ENCODE results near the gene INPP4B. TPM values are rescaled to one million over a fixed set of nuclear protein-coding genes. Genes with fewer than 3 reads are reported as not detected.

INPP4B gene
- total RNA-seq, 2 donors from 2014 or later, result 8.2 to 16.6 TPM

- Histone ChIP-seq H3K36me3 (replicated peaks in 1 of 2; ENCODE audit: insufficient read depth in 1 of 2, low read depth in 2 of 2) (no peaks in the 10 kb centered on the region), H3K27me3 (no peaks in the 10 kb centered on the region), H3K9me3 (no peaks in the 10 kb centered on the region), H3K4me3 (no peak overlapping the region), H3K4me1 (peaks cover 12% of the 10 kb centered on the region), H3K27ac (no peak overlapping the region)
- WGBS, 2 donors, result 80 to 91% methylated on average over 2 of the region's 2 CpGs
- ATAC-seq (no peak), DNase-seq (no peak)
- TF ChIP-seq POLR2A (IDR thresholded peaks at IDR 0.05), result no peak
- TF ChIP-seq CTCF (IDR thresholded peaks at IDR 0.05), result no peak
- intact Hi-C loops (cut with DNase I), result no loop called here
Observed at GRCh38 chr4:142372530-142373260, 473.4 kb downstream of the INPP4B start.

- no peak for ATAC-seq
- Histone ChIP-seq H3K27me3 (no peaks in the 10 kb centered on the region), H3K36me3 (replicated peaks in 1 of 2; ENCODE audit: insufficient read depth in 1 of 2, low read depth in 2 of 2) (no peaks in the 10 kb centered on the region), H3K9me3 (no peaks in the 10 kb centered on the region), H3K4me1 (no peaks in the 10 kb centered on the region), H3K27ac (no peak overlapping the region), H3K4me3 (no peak overlapping the region)
- intact Hi-C loops (cut with DNase I), result no loop called here
- TF ChIP-seq POLR2A (IDR thresholded peaks at IDR 0.05) (no peak), CTCF (IDR thresholded peaks at IDR 0.05) (no peak)
- no peak for DNase-seq
- 92 to 100% methylated on average over 3 of the region's 3 CpGs for WGBS, 2 donors
Observed at GRCh38 chr4:142369141-142369540, 477.0 kb downstream of the INPP4B start.

- Histone ChIP-seq H3K4me1 (no peaks in the 10 kb centered on the region), H3K27me3 (no peaks in the 10 kb centered on the region), H3K27ac (no peak overlapping the region), H3K9me3 (no peaks in the 10 kb centered on the region), H3K36me3 (replicated peaks in 1 of 2; ENCODE audit: insufficient read depth in 1 of 2, low read depth in 2 of 2) (no peaks in the 10 kb centered on the region), H3K4me3 (no peak overlapping the region)
- ATAC-seq (no peak), DNase-seq (no peak)
- no peak for TF ChIP-seq CTCF (IDR thresholded peaks at IDR 0.05)
- no peak for TF ChIP-seq POLR2A (IDR thresholded peaks at IDR 0.05)
- WGBS, 2 donors, result 50 to 62% methylated on average over 6 of the region's 6 CpGs
- intact Hi-C loops (cut with DNase I), result no loop called here
Observed at GRCh38 chr4:142367418-142368180, 478.5 kb downstream of the INPP4B start.

GRCh38 chr4:142366769-142367181 lies 479.3 kb downstream of the INPP4B start:
- no peak overlapping the region for H3K4me3 ChIP-seq
- H3K27ac ChIP-seq, result no peak overlapping the region
- no peaks in the 10 kb centered on the region for H3K27me3 ChIP-seq
- DNase-seq, result no peak
- no peak for ATAC-seq
- no peaks in the 10 kb centered on the region for H3K36me3 ChIP-seq (replicated peaks in 1 of 2; ENCODE audit: insufficient read depth in 1 of 2, low read depth in 2 of 2)
- H3K4me1 ChIP-seq, result no peaks in the 10 kb centered on the region
- H3K9me3 ChIP-seq, result no peaks in the 10 kb centered on the region
- intact Hi-C loops (cut with DNase I), result no loop called here
- TF ChIP-seq POLR2A (IDR thresholded peaks at IDR 0.05) (no peak), CTCF (IDR thresholded peaks at IDR 0.05) (no peak)

All from body of pancreas (tissue), 4 donors.